Subcutaneous abdominal adipose tissue (tissue), 5 donors: Measurements from ENCODE around the gene SLU7.

Experiments
- H3K27ac ChIP-seq: one replicate; pipeline ENCODE4 v1.7.0; 2013; ENCODE audit warnings: low read depth, mild to moderate bottlenecking, inconsistent platforms, low read length, moderate library complexity
- H3K27me3 ChIP-seq, 5 donors: one replicate each; pipeline ENCODE4 v1.7.0; 2013; ENCODE audit warnings: low read length in 5 of 5, inconsistent platforms in 1 of 5; ENCODE audit not compliant: control insufficient read depth in 5 of 5, insufficient read depth in 4 of 5
- H3K36me3 ChIP-seq, 5 donors: one replicate each; pipeline ENCODE4 v1.7.0; 2013; ENCODE audit warnings: low read length in 5 of 5; ENCODE audit not compliant: control insufficient read depth in 5 of 5, insufficient read depth in 5 of 5
- H3K4me1 ChIP-seq, 5 donors: one replicate each; pipeline ENCODE4 v1.7.0; 2013; ENCODE audit warnings: low read length in 5 of 5, mild to moderate bottlenecking in 3 of 5, moderate library complexity in 1 of 5; ENCODE audit not compliant: control insufficient read depth in 5 of 5, insufficient read depth in 5 of 5
- H3K4me3 ChIP-seq, 5 donors: one replicate each; pipeline ENCODE4 v1.7.0; 2013; ENCODE audit warnings: low read length in 5 of 5, low read depth in 1 of 5
- H3K9ac ChIP-seq, 5 donors: one replicate each; pipeline ENCODE4 v1.7.0; 2013; ENCODE audit warnings: low read length in 5 of 5, mild to moderate bottlenecking in 4 of 5, moderate library complexity in 3 of 5
- H3K9me3 ChIP-seq, 5 donors: one replicate each; pipeline ENCODE4 v1.7.0; 2013; ENCODE audit warnings: low read length in 5 of 5; ENCODE audit not compliant: control insufficient read depth in 5 of 5
- donor health status: healthy.
- donor health status: healthy.
- donor health status: healthy.
- donor health status: healthy.
- donor health status: healthy.

The SLU7 gene

DNA sequence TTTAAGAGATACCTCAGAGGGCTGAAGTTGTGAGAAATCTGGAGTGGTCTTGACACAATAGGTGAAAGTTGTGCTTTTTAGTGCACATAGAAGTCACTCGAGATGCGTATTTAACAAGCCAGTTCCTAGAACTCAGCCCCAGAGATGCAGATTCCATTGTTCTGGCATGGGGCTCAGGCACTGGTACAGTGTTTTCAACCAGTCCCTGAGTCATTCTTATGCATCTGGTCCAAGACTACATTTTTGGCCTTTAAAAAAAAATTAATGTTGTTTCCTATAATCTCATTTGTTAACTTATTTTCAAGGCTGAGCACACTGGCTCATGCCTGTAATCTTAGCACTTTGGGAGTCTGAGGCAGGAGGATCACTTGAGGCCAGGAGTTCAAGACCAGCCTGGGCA lies 32.4 kb upstream of the SLU7 start:
- H3K27me3 ChIP-seq: no peaks in the 10 kb centered on the region
- peaks cover 0 to 11% (median 3%) of the 10 kb centered on the region in 5 donors for H3K4me1 ChIP-seq
- H3K4me3 ChIP-seq: no peak overlapping the region
- no peaks in the 10 kb centered on the region for H3K36me3 ChIP-seq
- no peaks in the 10 kb centered on the region for H3K9me3 ChIP-seq
- H3K9ac ChIP-seq: no peak overlapping the region
- no peak overlapping the region for H3K27ac ChIP-seq

GRCh38 chr5:160450164-160450932 lies 31.5 kb upstream of the SLU7 start:
- H3K36me3 ChIP-seq: no peaks in the 10 kb centered on the region
- no peak overlapping the region for H3K4me3 ChIP-seq
- H3K27me3 ChIP-seq: no peaks in the 10 kb centered on the region

DNA sequence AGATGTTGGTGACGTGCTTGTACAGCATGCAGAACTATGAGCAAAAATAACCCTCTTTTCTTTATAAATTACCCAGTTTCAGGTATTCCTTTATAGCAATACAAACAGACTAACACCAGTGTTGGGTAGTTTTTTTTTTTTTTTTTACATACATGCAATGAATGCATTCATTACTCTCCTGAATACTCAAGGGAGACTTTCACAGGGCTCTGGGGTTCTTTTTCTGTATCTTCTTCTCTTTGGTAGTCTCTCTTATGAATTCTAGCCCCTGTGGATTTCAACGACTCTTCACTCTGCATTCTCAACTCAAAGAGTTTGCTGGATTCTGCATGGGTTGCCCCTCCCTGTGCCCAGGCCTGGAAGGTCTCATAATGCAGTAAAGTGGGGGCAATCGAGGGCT lies 30.6 kb upstream of the SLU7 start:
- Histone ChIP-seq H3K4me1 (peaks cover 0 to 11% (median 3%) of the 10 kb centered on the region in 5 donors), H3K9me3 (no peaks in the 10 kb centered on the region), H3K27me3 (no peaks in the 10 kb centered on the region), H3K27ac (no peak overlapping the region), H3K4me3 (no peak overlapping the region), H3K9ac (no peak overlapping the region), H3K36me3 (no peaks in the 10 kb centered on the region)

More at GRCh38 chr5:160450164-160450932, 31.5 kb upstream of the SLU7 start:
- Histone ChIP-seq H3K4me1 (peaks cover 0 to 11% (median 3%) of the 10 kb centered on the region in 5 donors), H3K9me3 (no peaks in the 10 kb centered on the region), H3K27ac (no peak overlapping the region), H3K9ac (no peak overlapping the region)

DNA sequence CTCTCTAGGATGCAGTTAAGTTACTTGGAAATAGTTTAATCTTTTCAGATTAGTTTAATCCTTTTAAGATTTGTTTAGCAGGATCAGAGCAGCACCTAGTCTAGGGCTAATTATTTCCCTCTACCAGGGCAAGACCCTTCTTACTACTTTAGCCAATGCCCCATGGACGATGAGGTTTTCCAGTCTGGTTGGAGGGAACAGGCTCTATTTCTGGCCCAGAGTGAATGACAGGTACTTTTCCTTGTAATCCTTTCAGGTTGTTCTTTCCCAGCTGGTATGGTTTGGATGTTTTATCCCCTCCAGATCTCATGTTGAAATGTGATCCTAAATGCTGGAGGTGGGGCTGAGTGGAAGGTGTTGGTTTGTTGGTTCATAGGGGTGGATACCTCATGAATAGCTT lies 30.0 kb upstream of the SLU7 start:
- H3K27me3 ChIP-seq: no peaks in the 10 kb centered on the region
- no peaks in the 10 kb centered on the region for H3K9me3 ChIP-seq
- H3K4me3 ChIP-seq: no peak overlapping the region
- no peaks in the 10 kb centered on the region for H3K36me3 ChIP-seq
- H3K9ac ChIP-seq: no peak overlapping the region
- H3K4me1 ChIP-seq: peaks cover 0 to 11% (median 3%) of the 10 kb centered on the region in 5 donors
- H3K27ac ChIP-seq: no peak overlapping the region

DNA sequence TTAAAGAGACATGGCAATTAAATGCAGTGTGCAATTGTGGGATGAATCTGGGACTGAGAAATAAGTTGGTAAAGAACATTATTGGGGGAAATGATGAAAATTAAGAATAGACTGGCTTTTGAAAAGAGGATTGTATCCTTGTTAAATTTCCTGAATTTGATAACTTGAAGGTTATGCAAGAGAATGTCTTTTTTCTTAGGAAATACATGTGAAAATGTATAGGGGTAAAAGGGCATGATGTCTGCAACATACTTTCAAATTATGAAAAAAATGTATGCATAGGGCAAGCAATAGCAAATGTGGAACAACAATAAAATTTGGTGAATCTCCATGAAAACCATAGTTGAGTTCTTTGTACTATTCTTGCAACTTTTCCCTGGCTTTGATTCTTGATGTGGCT lies 26.9 kb upstream of the SLU7 start:
- no peaks in the 10 kb centered on the region for H3K9me3 ChIP-seq
- no peak overlapping the region for H3K4me3 ChIP-seq
- peaks cover 0 to 2% (median 0%) of the 10 kb centered on the region in 5 donors for H3K4me1 ChIP-seq
- H3K27ac ChIP-seq: no peak overlapping the region
- H3K9ac ChIP-seq: no peak overlapping the region
- no peaks in the 10 kb centered on the region for H3K27me3 ChIP-seq
- no peaks in the 10 kb centered on the region for H3K36me3 ChIP-seq

- no peaks in the 10 kb centered on the region for H3K9me3 ChIP-seq
- no peaks in the 10 kb centered on the region for H3K36me3 ChIP-seq
- peaks cover 0 to 2% (median 0%) of the 10 kb centered on the region in 5 donors for H3K4me1 ChIP-seq
- no peaks in the 10 kb centered on the region for H3K27me3 ChIP-seq
- no peak overlapping the region for H3K27ac ChIP-seq
- H3K4me3 ChIP-seq: no peak overlapping the region
- H3K9ac ChIP-seq: no peak overlapping the region
Measured at GRCh38 chr5:160445132-160445531, 26.3 kb upstream of the SLU7 start.

GRCh38 chr5:160444407-160444806 lies 25.5 kb upstream of the SLU7 start:
- no peaks in the 10 kb centered on the region for H3K9me3 ChIP-seq
- H3K36me3 ChIP-seq: no peaks in the 10 kb centered on the region
- no peak overlapping the region for H3K9ac ChIP-seq
- H3K27ac ChIP-seq: no peak overlapping the region
- no peaks in the 10 kb centered on the region for H3K27me3 ChIP-seq
- H3K4me1 ChIP-seq: peaks cover 0 to 2% (median under 1%) of the 10 kb centered on the region in 5 donors
- no peak overlapping the region for H3K4me3 ChIP-seq

DNA sequence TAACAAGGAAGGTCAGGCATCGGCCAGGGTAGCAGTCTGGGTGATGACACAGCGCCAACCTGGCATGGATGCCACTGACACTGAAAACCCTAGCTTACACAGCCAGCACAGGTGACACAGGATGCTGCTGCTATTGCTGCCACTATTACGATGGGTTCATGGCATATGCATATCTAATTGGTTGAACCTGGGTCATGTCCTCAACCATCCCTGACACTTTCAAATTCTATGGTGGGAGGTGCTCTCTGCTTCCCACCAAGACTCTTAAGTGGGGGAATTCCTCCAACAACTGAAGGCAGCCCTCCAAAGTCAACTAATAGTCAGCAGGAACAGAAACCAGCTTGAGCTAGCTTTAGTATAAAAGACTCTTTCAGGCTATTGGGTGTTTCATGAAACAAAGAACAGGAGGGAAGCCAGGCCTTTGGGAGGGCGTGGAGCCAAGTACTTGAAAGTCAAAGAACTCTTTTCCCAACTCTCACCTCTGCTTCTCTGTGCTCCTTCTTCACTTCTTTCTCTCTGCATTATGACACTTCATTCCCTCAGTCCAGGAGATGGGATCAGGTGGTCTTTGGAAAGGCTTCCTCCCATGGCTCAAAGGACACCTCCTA lies 24.0 kb upstream of the SLU7 start:
- H3K4me1 ChIP-seq: peaks cover 4 to 12% (median 10%) of the 10 kb centered on the region in 5 donors
- no peaks in the 10 kb centered on the region for H3K36me3 ChIP-seq
- no peak overlapping the region for H3K27ac ChIP-seq
- H3K9ac ChIP-seq: no peak overlapping the region
- H3K27me3 ChIP-seq: no peaks in the 10 kb centered on the region
- no peak overlapping the region for H3K4me3 ChIP-seq
- H3K9me3 ChIP-seq: no peaks in the 10 kb centered on the region

DNA sequence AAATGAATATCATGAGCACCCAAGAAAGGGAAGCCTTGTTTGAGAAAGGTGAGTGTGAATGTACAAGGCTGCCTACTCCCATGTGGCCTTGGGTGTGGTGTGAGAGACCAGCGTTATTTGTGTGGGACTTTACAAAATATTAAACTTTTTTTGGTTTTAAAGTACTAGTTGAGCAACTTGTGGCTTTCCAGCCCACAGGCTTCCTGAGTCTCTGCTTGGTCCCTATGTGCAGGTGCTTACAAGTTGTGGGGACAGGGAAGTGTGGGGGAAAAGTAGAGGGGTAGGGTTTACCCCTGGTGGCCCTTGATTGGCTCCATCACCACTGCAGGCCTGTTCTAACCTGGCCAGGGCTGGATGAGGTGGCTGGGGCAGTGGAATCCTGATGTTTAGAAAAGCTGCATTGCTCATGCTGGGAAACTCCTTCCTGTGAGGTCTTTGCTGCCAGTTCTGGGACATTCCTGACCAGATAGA lies 22.5 kb upstream of the SLU7 start:
- Histone ChIP-seq H3K9me3 (no peaks in the 10 kb centered on the region), H3K27ac (no peak overlapping the region), H3K9ac (no peak overlapping the region), H3K4me1 (peaks cover 4 to 12% (median 10%) of the 10 kb centered on the region in 5 donors), H3K36me3 (no peaks in the 10 kb centered on the region), H3K4me3 (no peak overlapping the region), H3K27me3 (no peaks in the 10 kb centered on the region)

GRCh38 chr5:160439205-160439600 lies 20.3 kb upstream of the SLU7 start:
- H3K27me3 ChIP-seq: no peaks in the 10 kb centered on the region
- peak overlapping the region in 4 of 5 donors; percentile 36 to 67 (median 56) for H3K9ac ChIP-seq
- H3K9me3 ChIP-seq: no peaks in the 10 kb centered on the region
- H3K27ac ChIP-seq: no peak overlapping the region
- peak overlapping the region; percentile 57 to 82 (median 67) for H3K4me3 ChIP-seq
- H3K4me1 ChIP-seq: peaks cover 4 to 12% (median 10%) of the 10 kb centered on the region in 5 donors
- H3K36me3 ChIP-seq: no peaks in the 10 kb centered on the region
